ENCODE measurements around the gene EIF3D.

Gene EIF3D

GRCh38 chr22:36528795-36529751 is at the start of gene EIF3D:
Gene EIF3D, minus strand, starts transcription at chr22:36529166. Its CDS starts 3,045 bp downstream, at chr22:36526121.
- H3K36me3 Mint-ChIP-seq (ENCODE audit: low read depth) = peaks cover 29% of the 10 kb centered on the region
- peaks cover 10% of the 10 kb centered on the region for H3K4me1 Mint-ChIP-seq
- DNase-seq = peak; percentile 97
- peak within 1 kb of the TSS; percentile 92 for H3K4me3 Mint-ChIP-seq
- no peak for TF ChIP-seq CTCF (IDR thresholded peaks at IDR 0.05)
- H3K9me3 Mint-ChIP-seq = peaks cover 11% of the 10 kb centered on the region
- peaks cover 14% of the 10 kb centered on the region for H3K27me3 Mint-ChIP-seq (ENCODE audit: low read depth, poor library complexity)
- H3K27ac Mint-ChIP-seq = peak within 1 kb of the TSS; percentile 99

GRCh38 chr22:36578619-36579018 is 49.7 kb upstream of the EIF3D start:
- no peak for DNase-seq
- TF ChIP-seq CTCF (IDR thresholded peaks at IDR 0.05) = no peak
- H3K4me1 Mint-ChIP-seq = peaks cover 21% of the 10 kb centered on the region
- peaks cover 14% of the 10 kb centered on the region for H3K27me3 Mint-ChIP-seq (ENCODE audit: low read depth, poor library complexity)
- H3K9me3 Mint-ChIP-seq = no peaks in the 10 kb centered on the region
- no peak overlapping the region for H3K27ac Mint-ChIP-seq
- no peaks in the 10 kb centered on the region for H3K36me3 Mint-ChIP-seq (ENCODE audit: low read depth)
- H3K4me3 Mint-ChIP-seq = no peak overlapping the region

GRCh38 chr22:36577019-36577418 is 48.1 kb upstream of the EIF3D start:
- no peak overlapping the region for H3K27ac Mint-ChIP-seq
- peaks cover 21% of the 10 kb centered on the region for H3K4me1 Mint-ChIP-seq
- no peak overlapping the region for H3K4me3 Mint-ChIP-seq
- DNase-seq = no peak
- H3K9me3 Mint-ChIP-seq = no peaks in the 10 kb centered on the region
- TF ChIP-seq CTCF (IDR thresholded peaks at IDR 0.05) = no peak
- peaks cover 11% of the 10 kb centered on the region for H3K27me3 Mint-ChIP-seq (ENCODE audit: low read depth, poor library complexity)
- no peaks in the 10 kb centered on the region for H3K36me3 Mint-ChIP-seq (ENCODE audit: low read depth)

- Mint-ChIP-seq H3K9me3 (no peaks in the 10 kb centered on the region), H3K36me3 (ENCODE audit: low read depth) (no peaks in the 10 kb centered on the region), H3K27ac (no peak overlapping the region), H3K4me1 (peaks cover 15% of the 10 kb centered on the region), H3K4me3 (no peak overlapping the region), H3K27me3 (ENCODE audit: low read depth, poor library complexity) (peaks cover 3% of the 10 kb centered on the region)
- TF ChIP-seq CTCF (IDR thresholded peaks at IDR 0.05) = no peak
- DNase-seq = no peak
Measured at GRCh38 chr22:36574728-36575127, 45.8 kb upstream of the EIF3D start.

GRCh38 chr22:36573815-36574363 is 44.9 kb upstream of the EIF3D start:
- no peaks in the 10 kb centered on the region for H3K36me3 Mint-ChIP-seq (ENCODE audit: low read depth)
- no peak overlapping the region for H3K4me3 Mint-ChIP-seq
- H3K27ac Mint-ChIP-seq = peak overlapping the region; percentile 50
- no peaks in the 10 kb centered on the region for H3K9me3 Mint-ChIP-seq
- no peak for TF ChIP-seq CTCF (IDR thresholded peaks at IDR 0.05)
- peaks cover 1% of the 10 kb centered on the region for H3K27me3 Mint-ChIP-seq (ENCODE audit: low read depth, poor library complexity)
- H3K4me1 Mint-ChIP-seq = peaks cover 21% of the 10 kb centered on the region
- peak; percentile 26 for DNase-seq
